Immature natural killer cell (primary cell): Measurements from ENCODE around the gene HNRNPUL2. TPM values are rescaled to one million over a fixed set of nuclear protein-coding genes. Genes with fewer than 3 reads are reported as not detected.
A peak's percentile ranks its signal among the peaks of the same experiment; 100 is the strongest.
"Not testable (repeated sequence)": the region's sequence is repeated elsewhere in the genome, so short reads cannot be mapped to it uniquely, and the experiment has no call there.

Experiments
- DNase-seq, 3 donors: peaks; one replicate each; pipeline ENCODE4 v3.0.0; 2022; ENCODE audit warnings: mixed read lengths in 1 of 3
- H3K27ac Mint-ChIP-seq, 6 donors: one replicate each; pipeline ENCODE4 v1.8.0; 2020; ENCODE audit warnings: mixed read lengths in 6 of 6, mild to moderate bottlenecking in 5 of 6, inconsistent platforms in 4 of 6, moderate library complexity in 3 of 6
- H3K27me3 Mint-ChIP-seq, 3 donors: one replicate each; pipeline ENCODE4 v1.8.0; 2020 to 2021; ENCODE audit warnings: low read depth in 3 of 3, mild to moderate bottlenecking in 3 of 3, mixed read lengths in 3 of 3, moderate library complexity in 3 of 3, inconsistent platforms in 1 of 3
- H3K36me3 Mint-ChIP-seq, 3 donors: one replicate each; pipeline ENCODE4 v1.8.0; 2020; ENCODE audit warnings: mixed read lengths in 3 of 3, inconsistent platforms in 2 of 3, mild to moderate bottlenecking in 2 of 3
- H3K4me1 Mint-ChIP-seq, 2 donors: one replicate each; pipeline ENCODE4 v1.8.0; 2020; ENCODE audit warnings: inconsistent platforms in 2 of 2, mild to moderate bottlenecking in 2 of 2, mixed read lengths in 2 of 2, moderate library complexity in 1 of 2
- H3K4me3 Mint-ChIP-seq, 5 donors: one replicate each; pipeline ENCODE4 v1.8.0; 2020; ENCODE audit warnings: mild to moderate bottlenecking in 5 of 5, mixed read lengths in 5 of 5, inconsistent platforms in 3 of 5, moderate library complexity in 3 of 5
- H3K9me3 Mint-ChIP-seq, 6 donors: one replicate each; pipeline ENCODE4 v1.8.0; 2020; ENCODE audit warnings: mild to moderate bottlenecking in 6 of 6, mixed read lengths in 6 of 6, inconsistent platforms in 4 of 6, moderate library complexity in 3 of 6
- polyA plus RNA-seq, 3 donors: library from polyadenylated mRNA; unstranded; fragments of 300-500 nt; fragmentation: Illumina TruSeq; gene quantifications; one replicate each; pipeline ENCODE4 v1.2.3, GENCODE V29; 2021

HNRNPUL2 gene
- polyA plus RNA-seq = 1 to 10 TPM in 2 of 3 donors, under 1 TPM in 1; 0.97 to 4.8 (median 1.1) TPM

DNA sequence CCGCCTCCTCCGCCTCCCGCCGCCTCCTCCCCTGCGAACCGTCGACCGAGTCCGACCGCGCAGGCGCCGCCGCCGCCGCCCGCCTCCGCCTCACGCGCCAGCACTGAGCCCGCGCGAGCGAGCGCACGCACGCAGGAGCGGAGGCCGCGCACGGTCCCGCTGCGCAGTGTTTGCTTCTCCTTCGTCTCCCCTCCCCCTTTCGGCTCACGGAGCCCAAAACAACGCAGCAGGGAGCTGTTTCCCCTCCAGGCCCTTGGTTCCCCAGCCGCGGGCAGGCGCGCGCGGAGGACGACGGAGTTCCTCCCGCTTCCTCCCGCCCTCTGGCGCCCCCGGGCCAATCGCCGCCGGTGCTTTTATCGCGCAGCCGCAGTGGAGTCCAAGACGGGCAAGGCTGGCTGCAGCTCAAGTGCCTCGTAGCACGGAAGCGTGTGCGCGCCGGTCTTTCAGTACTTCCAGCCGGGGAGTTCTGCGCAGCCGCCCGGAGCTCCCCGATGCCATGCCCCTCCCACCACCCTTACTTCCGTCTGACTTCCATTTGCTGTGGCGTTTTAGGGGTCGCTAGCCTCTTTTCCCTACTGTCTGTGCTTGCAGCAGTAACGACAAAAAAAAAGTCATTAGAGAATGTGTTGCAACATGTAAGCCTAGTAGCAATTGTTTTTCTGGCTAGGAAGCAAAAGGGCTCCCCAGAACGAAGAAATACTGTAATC lies at the start of gene HNRNPUL2:
Gene HNRNPUL2, minus strand, starts transcription at position 293 of the 707 bp plus-strand sequence. CDS start 301 bp downstream, outside the sequence.
- peaks cover 56 to 64% of the 10 kb centered on the region in 2 donors for H3K4me1 Mint-ChIP-seq
- H3K4me3 Mint-ChIP-seq = peak within 1 kb of the TSS; percentile 82 to 98 (median 96)
- peaks cover 13 to 19% (median 15%) of the 10 kb centered on the region in 3 donors for H3K27me3 Mint-ChIP-seq
- no peaks in the 10 kb centered on the region for H3K9me3 Mint-ChIP-seq
- DNase-seq = peak; percentile 99
- H3K27ac Mint-ChIP-seq = peak within 1 kb of the TSS; percentile 93 to 99 (median 94)
- H3K36me3 Mint-ChIP-seq = peaks cover 4 to 24% (median 21%) of the 10 kb centered on the region in 3 donors

DNA sequence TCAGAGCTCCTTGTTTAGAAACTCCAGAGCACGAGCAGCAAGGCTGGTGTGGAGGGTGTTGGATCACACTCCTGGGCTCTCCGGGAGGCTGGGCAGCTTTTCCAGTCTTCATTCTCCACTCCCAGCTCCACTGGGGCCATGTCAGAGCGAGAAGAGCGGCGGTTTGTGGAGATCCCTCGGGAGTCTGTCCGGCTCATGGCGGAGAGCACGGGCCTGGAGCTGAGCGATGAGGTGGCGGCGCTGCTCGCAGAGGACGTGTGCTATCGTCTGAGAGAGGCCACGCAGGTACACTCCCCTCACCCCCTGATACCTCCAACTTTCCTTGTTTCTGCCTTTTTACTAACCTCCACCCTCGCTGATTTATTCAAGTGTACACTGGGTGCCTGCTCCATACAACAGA lies 48.4 kb upstream of the HNRNPUL2 start:
- Mint-ChIP-seq H3K27ac (peak overlapping the region in 2 of 6 donors; percentile 13 to 54), H3K4me3 (no peak overlapping the region)
- no peak for DNase-seq

DNA sequence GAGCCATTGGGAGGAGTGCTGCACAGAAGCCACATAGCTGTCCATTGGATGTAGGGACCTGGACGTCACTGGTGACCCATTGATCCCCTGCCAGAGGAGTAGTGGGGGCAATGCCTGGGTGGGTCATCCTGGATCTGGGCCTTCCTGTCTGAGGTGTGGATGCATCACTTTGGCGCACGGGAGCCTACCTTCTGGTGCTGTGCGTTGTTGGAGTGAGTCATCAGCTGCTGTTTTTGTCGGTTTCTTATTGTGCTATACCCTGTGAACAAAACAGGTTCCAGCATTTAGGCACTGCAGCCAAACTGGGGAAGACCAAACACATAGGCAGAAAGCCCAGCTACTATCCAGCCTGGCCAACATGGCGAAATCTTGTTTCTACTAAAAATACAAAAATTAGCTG lies 47.1 kb upstream of the HNRNPUL2 start:
- peaks cover 0 to 11% (median 5%) of the 10 kb centered on the region in 3 donors for H3K27me3 Mint-ChIP-seq
- no peaks in the 10 kb centered on the region for H3K9me3 Mint-ChIP-seq
- peaks cover 0 to 9% (median 4%) of the 10 kb centered on the region in 3 donors for H3K36me3 Mint-ChIP-seq
- no peak for DNase-seq
- H3K4me3 Mint-ChIP-seq = no peak overlapping the region
- H3K27ac Mint-ChIP-seq = peak overlapping the region in 1 of 6 donors; percentile 44
- peaks cover 27 to 33% of the 10 kb centered on the region in 2 donors for H3K4me1 Mint-ChIP-seq

More for the DNA sequence above, 48.4 kb upstream of the HNRNPUL2 start:
- Mint-ChIP-seq H3K36me3 (peaks cover 0 to 9% (median 4%) of the 10 kb centered on the region in 3 donors), H3K27me3 (peaks cover 0 to 10% (median 5%) of the 10 kb centered on the region in 3 donors), H3K9me3 (no peaks in the 10 kb centered on the region), H3K4me1 (peaks cover 17 to 21% of the 10 kb centered on the region in 2 donors)

- peak; percentile 89 for DNase-seq
- H3K4me1 Mint-ChIP-seq = peaks cover 21 to 26% of the 10 kb centered on the region in 2 donors
- peaks cover 2 to 13% (median 5%) of the 10 kb centered on the region in 3 donors for H3K27me3 Mint-ChIP-seq
- peak within 1 kb of the TSS; percentile 94 to 98 (median 96) for H3K27ac Mint-ChIP-seq
- H3K36me3 Mint-ChIP-seq = peaks cover 0 to 5% (median 4%) of the 10 kb centered on the region in 3 donors
- no peaks in the 10 kb centered on the region for H3K9me3 Mint-ChIP-seq
- peak within 1 kb of the TSS; percentile 85 to 98 (median 93) for H3K4me3 Mint-ChIP-seq
These were observed 44.1 kb upstream of the HNRNPUL2 start, which contains the start of gene TAF6L for GRCh38 chr11:62771144-62772021. TAF6L (plus strand) TSS chr11:62771396; CDS start chr11:62775784, 4,388 bp downstream.

DNA sequence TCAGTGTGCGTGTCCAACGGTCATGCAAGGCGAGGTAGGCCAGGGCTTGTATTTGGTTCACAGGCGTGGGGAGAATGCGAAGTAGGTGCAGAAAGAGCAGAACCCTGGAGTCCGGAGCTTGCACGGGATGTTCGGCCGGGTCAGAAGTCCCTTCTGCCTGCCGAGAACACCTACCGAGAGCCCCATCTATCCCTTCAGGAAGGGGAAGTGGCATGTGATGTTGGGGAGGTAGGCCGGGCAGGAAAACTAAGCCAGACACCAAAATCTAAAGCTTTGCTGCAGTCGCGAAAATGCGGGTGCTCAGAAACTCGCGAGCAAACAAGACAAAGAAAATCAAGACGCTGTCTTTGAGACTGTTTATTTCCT lies 43.5 kb upstream of the HNRNPUL2 start:
- Mint-ChIP-seq H3K27ac (peak overlapping the region; percentile 94 to 98 (median 96)), H3K36me3 (peaks cover 4 to 8% (median 4%) of the 10 kb centered on the region in 3 donors), H3K9me3 (no peaks in the 10 kb centered on the region), H3K4me1 (peaks cover 21 to 26% of the 10 kb centered on the region in 2 donors), H3K4me3 (peak overlapping the region; percentile 85 to 98 (median 93)), H3K27me3 (peaks cover 2 to 13% (median 5%) of the 10 kb centered on the region in 3 donors)
- no peak for DNase-seq

GRCh38 chr11:62760867-62761227 lies 33.6 kb upstream of the HNRNPUL2 start:
- not testable (repeated sequence) for DNase-seq, H3K36me3 Mint-ChIP-seq, H3K9me3 Mint-ChIP-seq
- H3K4me1 Mint-ChIP-seq = peaks cover 19 to 24% of the 10 kb centered on the region in 2 donors
- peaks cover 2 to 11% (median 3%) of the 10 kb centered on the region in 3 donors for H3K27me3 Mint-ChIP-seq
- H3K27ac Mint-ChIP-seq = peak overlapping the region in 4 of 6 donors; percentile 64 to 98 (median 94)
- peak overlapping the region; percentile 95 to 99 (median 98) for H3K4me3 Mint-ChIP-seq

DNA sequence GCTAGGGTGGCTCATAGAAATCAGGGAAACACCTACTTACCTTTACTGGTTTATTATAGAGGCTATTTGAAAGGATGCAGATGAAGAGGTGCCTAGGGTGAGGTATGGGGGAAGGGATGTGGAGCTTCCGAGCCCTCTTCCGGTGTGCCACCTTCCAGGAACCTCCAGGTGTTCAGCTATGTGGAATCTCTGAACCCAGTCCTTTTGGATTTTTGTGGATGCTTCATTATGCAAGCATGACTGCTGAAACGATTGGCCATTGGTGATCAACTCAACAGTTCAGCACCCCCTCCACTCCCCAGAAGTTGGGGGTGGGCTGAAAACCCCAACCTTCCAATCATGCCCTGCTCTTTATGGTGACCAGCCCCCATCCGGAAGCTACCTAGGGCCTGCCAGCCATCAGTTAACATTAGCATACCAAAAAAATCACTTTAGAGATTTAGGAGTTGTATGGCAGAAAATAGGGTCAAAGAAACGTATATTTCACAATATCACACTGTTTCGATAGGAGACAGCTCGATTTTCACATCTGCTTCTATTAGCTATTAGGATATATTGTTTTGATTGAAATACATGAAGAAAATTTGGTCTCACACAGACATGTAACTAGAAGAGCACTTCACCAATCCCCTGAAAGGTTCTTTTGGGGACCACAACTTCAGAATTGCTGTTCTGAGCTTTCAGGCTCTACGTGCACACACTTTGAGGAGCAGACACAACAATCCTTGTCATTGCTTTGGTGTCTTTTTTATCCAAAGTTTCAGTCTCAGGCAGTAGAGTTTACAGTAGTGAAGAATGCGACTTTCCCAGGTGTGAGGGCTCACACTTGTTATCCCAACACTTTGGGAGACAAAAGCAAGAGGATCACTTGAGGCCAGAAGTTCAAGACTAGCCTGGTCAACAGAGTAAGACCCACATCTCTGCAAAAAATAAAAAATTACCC lies 30.9 kb upstream of the HNRNPUL2 start:
- Mint-ChIP-seq H3K4me3 (no peak overlapping the region), H3K27me3 (peaks cover 8 to 13% (median 10%) of the 10 kb centered on the region in 3 donors), H3K27ac (no peak overlapping the region)

DNA sequence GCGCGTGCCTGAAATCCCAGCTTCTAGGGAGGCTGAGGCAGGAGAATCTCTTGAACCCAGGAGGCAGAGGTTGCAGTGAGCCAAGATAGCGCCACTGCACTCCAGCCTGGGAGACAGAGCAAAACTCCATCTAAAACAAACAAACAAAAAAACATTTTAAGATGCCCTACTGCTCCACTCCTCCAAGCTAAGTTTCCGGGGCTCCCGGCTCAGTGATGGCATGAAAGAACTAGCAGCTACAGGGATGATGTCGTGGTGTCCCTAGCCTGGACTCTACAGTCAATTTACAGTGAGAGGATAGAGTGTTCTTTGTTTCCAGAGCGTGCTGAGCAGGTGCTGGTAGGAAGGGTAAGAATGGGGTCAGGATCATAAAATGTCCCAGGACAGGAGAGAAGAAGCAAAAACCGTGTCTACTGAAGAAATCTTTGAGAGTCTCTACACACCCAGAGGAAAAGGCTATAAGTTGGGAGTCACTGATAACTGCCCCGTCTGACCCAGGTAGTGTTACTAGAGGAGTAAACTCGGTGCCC lies 27.9 kb upstream of the HNRNPUL2 start:
- H3K27me3 Mint-ChIP-seq = peaks cover 6 to 8% (median 7%) of the 10 kb centered on the region in 3 donors
- H3K9me3 Mint-ChIP-seq = no peaks in the 10 kb centered on the region
- H3K27ac Mint-ChIP-seq = peak overlapping the region in 4 of 6 donors; percentile 20 to 72 (median 71)
- H3K4me3 Mint-ChIP-seq = peak overlapping the region; percentile 46 to 70 (median 54)
- peaks cover 13 to 22% of the 10 kb centered on the region in 2 donors for H3K4me1 Mint-ChIP-seq
- no peak for DNase-seq
- no peaks in the 10 kb centered on the region for H3K36me3 Mint-ChIP-seq

More for the DNA sequence above, 30.9 kb upstream of the HNRNPUL2 start:
- Mint-ChIP-seq H3K36me3 (no peaks in the 10 kb centered on the region), H3K4me1 (peaks cover 31 to 33% of the 10 kb centered on the region in 2 donors), H3K9me3 (no peaks in the 10 kb centered on the region)
- DNase-seq = no peak

DNA sequence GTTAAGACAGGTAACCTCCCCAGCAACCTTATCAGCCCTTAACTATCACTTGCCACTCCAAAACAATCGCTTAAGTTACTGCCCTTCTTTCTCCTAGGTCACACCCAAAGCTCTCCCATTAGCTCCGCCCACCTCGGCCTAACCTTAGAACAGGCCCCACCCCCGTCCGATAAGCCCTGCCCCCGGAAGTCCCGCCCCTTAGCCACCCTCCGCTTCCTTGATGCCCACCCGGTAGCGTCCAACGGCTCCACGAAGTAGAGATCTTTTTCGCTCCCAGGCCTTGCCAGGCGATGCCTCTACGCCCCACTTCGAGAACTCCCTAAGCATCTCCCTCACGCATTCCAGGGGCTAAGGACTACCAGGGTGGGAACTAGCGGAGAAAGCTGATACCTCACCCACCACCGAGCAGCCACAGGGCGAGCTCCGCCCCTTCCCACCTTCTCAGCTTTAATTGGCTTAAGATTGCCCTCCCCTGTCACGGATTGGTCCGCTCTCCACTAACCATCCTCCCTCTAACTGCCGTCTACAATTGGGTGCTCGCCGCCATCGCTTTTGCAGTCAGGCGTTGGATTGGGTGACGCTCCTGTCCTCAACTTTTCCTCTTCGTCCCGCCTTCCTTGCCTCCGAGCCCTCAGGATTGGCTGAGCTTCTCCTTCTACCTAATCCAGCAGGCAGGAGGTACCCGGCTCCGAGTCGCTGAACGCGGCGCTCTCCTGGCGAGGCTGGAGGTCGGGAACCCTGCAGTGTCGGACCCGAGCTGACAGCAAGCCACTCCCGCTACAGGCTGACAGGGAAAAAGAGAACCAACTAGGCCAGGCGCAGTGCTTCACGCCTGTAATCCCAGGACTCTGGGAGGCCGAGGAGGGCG lies 26.7 kb upstream of the HNRNPUL2 start, which contains the start of gene ZBTB3:
Gene ZBTB3, minus strand, starts transcription at position 425 of the 868 bp plus-strand sequence. CDS start 496 bp downstream, outside the sequence.
- peak; percentile 98 to 99 (median 99) for DNase-seq
- Mint-ChIP-seq H3K4me1 (peaks cover 13 to 25% of the 10 kb centered on the region in 2 donors), H3K9me3 (no peaks in the 10 kb centered on the region), H3K27me3 (peaks cover 6 to 8% (median 7%) of the 10 kb centered on the region in 3 donors), H3K4me3 (peak within 1 kb of the TSS; percentile 95 to 100 (median 97)), H3K27ac (peak within 1 kb of the TSS; percentile 96 to 100 (median 98)), H3K36me3 (peaks cover 0 to 3% (median 0%) of the 10 kb centered on the region in 3 donors)

GRCh38 chr11:62752994-62753735 lies 25.9 kb upstream of the HNRNPUL2 start:
- H3K27ac Mint-ChIP-seq = peak overlapping the region; percentile 96 to 100 (median 98)

GRCh38 chr11:62752177-62752785 lies 25.0 kb upstream of the HNRNPUL2 start:
- Mint-ChIP-seq H3K27ac (peak overlapping the region in 2 of 6 donors; percentile 40 to 96), H3K4me1 (peaks cover 13 to 25% of the 10 kb centered on the region in 2 donors)

More at GRCh38 chr11:62752994-62753735, 25.9 kb upstream of the HNRNPUL2 start:
- peak overlapping the region; percentile 95 to 100 (median 97) for H3K4me3 Mint-ChIP-seq
- H3K27me3 Mint-ChIP-seq = peaks cover 6 to 8% (median 7%) of the 10 kb centered on the region in 3 donors
- H3K9me3 Mint-ChIP-seq = no peaks in the 10 kb centered on the region
- H3K36me3 Mint-ChIP-seq = peaks cover 0 to 7% (median 0%) of the 10 kb centered on the region in 3 donors
- no peak for DNase-seq
- peaks cover 13 to 25% of the 10 kb centered on the region in 2 donors for H3K4me1 Mint-ChIP-seq

More at GRCh38 chr11:62752177-62752785, 25.0 kb upstream of the HNRNPUL2 start:
- H3K9me3 Mint-ChIP-seq = no peaks in the 10 kb centered on the region
- H3K27me3 Mint-ChIP-seq = peaks cover 6 to 8% (median 7%) of the 10 kb centered on the region in 3 donors
- H3K36me3 Mint-ChIP-seq = peaks cover 0 to 7% (median 0%) of the 10 kb centered on the region in 3 donors
- peak overlapping the region in 1 of 5 donors; percentile 100 for H3K4me3 Mint-ChIP-seq
- DNase-seq = no peak
